ENCODE data around the gene FRMD4A. TPM values are rescaled to one million over a fixed set of nuclear protein-coding genes. Genes with fewer than 3 reads are reported as not detected.

The FRMD4A gene
- total and polyA plus RNA-seq, 2 experiments from 2014 or later, result 5.4 to 10.3 TPM

DNA sequence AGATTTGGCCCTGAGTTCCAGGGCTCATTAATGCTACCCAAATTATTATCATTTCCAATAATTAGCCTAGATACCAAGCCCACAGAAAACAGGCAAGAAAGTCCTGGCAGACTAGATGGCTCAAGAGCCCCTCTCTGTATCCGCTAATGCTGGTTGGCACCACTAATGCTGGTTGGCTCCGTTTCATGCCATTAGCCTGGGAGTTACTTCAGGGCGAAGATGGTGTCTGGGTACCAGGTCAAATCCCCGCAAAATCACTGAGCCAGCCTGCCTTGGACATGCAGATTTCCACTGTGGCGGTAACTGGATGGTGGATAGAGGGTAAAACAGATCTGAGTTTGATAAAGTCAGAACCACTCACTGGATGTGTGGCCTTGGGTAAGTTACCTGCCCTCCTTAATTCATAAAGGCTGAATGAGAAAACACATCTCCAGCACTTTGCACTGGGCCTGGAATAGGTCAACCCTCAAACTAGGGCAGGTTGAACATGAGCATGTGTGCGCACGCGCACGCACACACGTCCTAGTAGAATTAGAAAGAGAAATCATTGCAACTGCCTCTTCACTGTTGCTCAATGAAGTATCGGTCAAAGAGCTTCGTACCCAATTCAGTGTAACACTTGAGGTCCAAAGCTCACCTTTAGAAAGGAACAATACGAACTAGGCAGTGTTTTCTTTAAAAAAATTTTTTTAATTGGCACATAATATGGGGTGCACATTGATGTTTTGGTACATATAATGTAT is 652.5 kb downstream of the FRMD4A start:
- H2AFZ ChIP-seq, result no peak overlapping the region
- H4K20me1 ChIP-seq (ENCODE audit: insufficient read depth, poor library complexity, severe bottlenecking), result no peaks in the 10 kb centered on the region
- H3K27ac ChIP-seq, result no peak overlapping the region
- H3K4me2 ChIP-seq, result no peak overlapping the region
- no peaks in the 10 kb centered on the region for H3K79me2 ChIP-seq
- no peak for DNase-seq (ENCODE audit: low spot score)
- H3K4me3 ChIP-seq, result no peak overlapping the region
- 93% methylated on average over 13 of the region's 13 CpGs for WGBS (ENCODE audit: low lambda C conversion rate, missing lambda C conversion rate)
- no peaks in the 10 kb centered on the region for H3K9me2 ChIP-seq (replicated peaks; ENCODE audit: insufficient read depth)
- no peaks in the 10 kb centered on the region for H3K4me1 ChIP-seq (ENCODE audit: insufficient read depth)
- TF ChIP-seq EZH2phosphoT487 (IDR thresholded peaks at IDR 0.05; ENCODE audit: low read depth, severe bottlenecking, unreplicated experiment), result no peak
- TF ChIP-seq, protein P1, sequence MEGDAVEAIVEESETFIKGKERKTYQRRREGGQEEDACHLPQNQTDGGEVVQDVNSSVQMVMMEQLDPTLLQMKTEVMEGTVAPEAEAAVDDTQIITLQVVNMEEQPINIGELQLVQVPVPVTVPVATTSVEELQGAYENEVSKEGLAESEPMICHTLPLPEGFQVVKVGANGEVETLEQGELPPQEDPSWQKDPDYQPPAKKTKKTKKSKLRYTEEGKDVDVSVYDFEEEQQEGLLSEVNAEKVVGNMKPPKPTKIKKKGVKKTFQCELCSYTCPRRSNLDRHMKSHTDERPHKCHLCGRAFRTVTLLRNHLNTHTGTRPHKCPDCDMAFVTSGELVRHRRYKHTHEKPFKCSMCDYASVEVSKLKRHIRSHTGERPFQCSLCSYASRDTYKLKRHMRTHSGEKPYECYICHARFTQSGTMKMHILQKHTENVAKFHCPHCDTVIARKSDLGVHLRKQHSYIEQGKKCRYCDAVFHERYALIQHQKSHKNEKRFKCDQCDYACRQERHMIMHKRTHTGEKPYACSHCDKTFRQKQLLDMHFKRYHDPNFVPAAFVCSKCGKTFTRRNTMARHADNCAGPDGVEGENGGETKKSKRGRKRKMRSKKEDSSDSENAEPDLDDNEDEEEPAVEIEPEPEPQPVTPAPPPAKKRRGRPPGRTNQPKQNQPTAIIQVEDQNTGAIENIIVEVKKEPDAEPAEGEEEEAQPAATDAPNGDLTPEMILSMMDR (IDR thresholded peaks at IDR 0.05; ENCODE audit: poor library complexity), result no peak
- no peak for TF ChIP-seq EZH2 (IDR thresholded peaks at IDR 0.05; ENCODE audit: borderline replicate concordance)
- H3K36me3 ChIP-seq (replicated peaks; ENCODE audit: insufficient read depth, low read depth), result no peaks in the 10 kb centered on the region
- H3K27me3 ChIP-seq, result no peaks in the 10 kb centered on the region
- no peaks in the 10 kb centered on the region for H3K9me3 ChIP-seq (ENCODE audit: low read depth)

- no peaks in the 10 kb centered on the region for H3K36me3 ChIP-seq (replicated peaks; ENCODE audit: insufficient read depth, low read depth)
- no peaks in the 10 kb centered on the region for H3K9me2 ChIP-seq (replicated peaks; ENCODE audit: insufficient read depth)
- no peaks in the 10 kb centered on the region for H4K20me1 ChIP-seq (ENCODE audit: insufficient read depth, poor library complexity, severe bottlenecking)
- peaks cover 15% of the 10 kb centered on the region for H3K4me1 ChIP-seq (ENCODE audit: insufficient read depth)
- H3K4me2 ChIP-seq, result no peak overlapping the region
- no peaks in the 10 kb centered on the region for H3K79me2 ChIP-seq
- H2AFZ ChIP-seq, result no peak overlapping the region
- WGBS (ENCODE audit: low lambda C conversion rate, missing lambda C conversion rate), result 88% methylated on average over 20 of the region's 20 CpGs
- no peaks in the 10 kb centered on the region for H3K9me3 ChIP-seq (ENCODE audit: low read depth)
- no peaks in the 10 kb centered on the region for H3K27me3 ChIP-seq
- H3K27ac ChIP-seq, result no peak overlapping the region
- TF ChIP-seq EZH2phosphoT487 (IDR thresholded peaks at IDR 0.05; ENCODE audit: low read depth, severe bottlenecking, unreplicated experiment) (no peak), EZH2 (IDR thresholded peaks at IDR 0.05; ENCODE audit: borderline replicate concordance) (no peak)
- TF ChIP-seq, protein P1 (IDR thresholded peaks at IDR 0.05; ENCODE audit: poor library complexity), result no peak
- no peak overlapping the region for H3K4me3 ChIP-seq
- DNase-seq (ENCODE audit: low spot score), result no peak
Observed at GRCh38 chr10:13674645-13675588, 655.8 kb downstream of the FRMD4A start.

DNA sequence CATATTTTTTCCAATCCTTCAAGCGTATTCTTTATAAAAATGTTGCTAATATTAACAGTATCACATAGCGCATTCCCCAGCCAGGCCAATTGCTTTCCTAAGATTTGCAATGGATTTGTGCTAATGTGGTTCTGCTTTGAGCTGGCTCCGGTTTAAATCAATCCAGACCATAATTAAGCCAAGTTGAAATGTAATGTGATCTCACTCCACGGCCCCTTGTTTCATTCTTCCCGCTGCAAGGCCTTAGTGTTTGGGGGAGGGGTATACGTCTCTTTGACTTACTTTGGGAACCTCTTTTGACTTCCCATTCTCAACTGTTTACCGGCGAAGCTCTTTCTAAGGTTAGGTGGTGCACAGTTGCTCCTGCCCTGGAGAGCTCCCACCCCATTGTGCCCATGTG is 657.6 kb downstream of the FRMD4A start:
- Histone ChIP-seq H3K27me3 (no peaks in the 10 kb centered on the region), H3K4me2 (peak overlapping the region; percentile 33), H3K4me1 (ENCODE audit: insufficient read depth) (peaks cover 22% of the 10 kb centered on the region), H3K27ac (peak overlapping the region; percentile 67), H3K36me3 (replicated peaks; ENCODE audit: insufficient read depth, low read depth) (no peaks in the 10 kb centered on the region), H4K20me1 (ENCODE audit: insufficient read depth, poor library complexity, severe bottlenecking) (no peaks in the 10 kb centered on the region), H3K9me2 (replicated peaks; ENCODE audit: insufficient read depth) (no peaks in the 10 kb centered on the region), H3K4me3 (no peak overlapping the region), H2AFZ (no peak overlapping the region), H3K9me3 (ENCODE audit: low read depth) (no peaks in the 10 kb centered on the region), H3K79me2 (no peaks in the 10 kb centered on the region)
- TF ChIP-seq EZH2phosphoT487 (IDR thresholded peaks at IDR 0.05; ENCODE audit: low read depth, severe bottlenecking, unreplicated experiment) (no peak), EZH2 (IDR thresholded peaks at IDR 0.05; ENCODE audit: borderline replicate concordance) (no peak)
- no peak for DNase-seq (ENCODE audit: low spot score)
- 36% methylated on average over 8 of the region's 8 CpGs for WGBS (ENCODE audit: low lambda C conversion rate, missing lambda C conversion rate)

Data from hepatocyte (in vitro differentiated cells).